ENCODE results near the gene FAM161B. TPM values are rescaled to one million over a fixed set of nuclear protein-coding genes. Genes with fewer than 3 reads are reported as not detected.

The FAM161B gene
- total and polyA plus RNA-seq, 10 donors: 1.8 to 4.6 (median 3.0) TPM

DNA sequence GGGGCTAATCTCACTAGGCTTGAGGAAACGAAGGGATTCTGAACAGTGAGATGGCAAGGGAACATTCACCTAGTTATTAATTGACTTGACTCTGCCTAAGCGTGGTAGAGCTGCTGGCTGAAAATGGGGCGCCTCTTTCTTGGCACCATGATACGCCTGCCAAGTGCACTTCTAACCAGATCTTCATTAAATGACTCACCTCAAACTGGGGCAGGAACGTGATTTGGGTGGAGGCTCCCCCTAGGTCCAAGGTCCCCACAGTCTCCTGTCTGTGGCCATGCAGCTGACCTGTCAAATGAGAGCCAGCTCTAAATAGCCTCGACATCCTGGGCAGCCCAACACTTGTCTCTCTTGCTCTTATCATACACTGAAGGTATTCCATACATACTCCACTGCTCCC is 26.2 kb upstream of the FAM161B start:
- H3K4me1 ChIP-seq: no peaks in the 10 kb centered on the region
- TF ChIP-seq POLR2A (IDR thresholded peaks at IDR 0.05) (no peak), POLR2AphosphoS5 (IDR thresholded peaks at IDR 0.05) (no peak), CTCF (IDR thresholded peaks at IDR 0.05 in 8 of 11, conservative IDR thresholded peaks at IDR 0.05 in 3 of 11) (no peak)
- H3K36me3 ChIP-seq: peaks cover 0 to 71% (median 16%) of the 10 kb centered on the region in 6 donors
- 80 to 94% (median 84%) methylated on average over 6 of the region's 6 CpGs for WGBS, 5 donors
- no peak overlapping the region for H3K4me3 ChIP-seq
- intact Hi-C loops (cut with DNase I; ENCODE audit: low total_unique reads): no loop called here
- DNase-seq: no peak
- H3K27ac ChIP-seq: no peak overlapping the region
- no peaks in the 10 kb centered on the region for H3K27me3 ChIP-seq (replicated peaks in 1 of 7)
- H3K9me3 ChIP-seq: no peaks in the 10 kb centered on the region

GRCh38 chr14:73973497-73973896 is 23.6 kb upstream of the FAM161B start:
- no peaks in the 10 kb centered on the region for H3K4me1 ChIP-seq
- TF ChIP-seq POLR2A (IDR thresholded peaks at IDR 0.05): no peak
- no peak for TF ChIP-seq CTCF (IDR thresholded peaks at IDR 0.05 in 8 of 11, conservative IDR thresholded peaks at IDR 0.05 in 3 of 11)
- TF ChIP-seq POLR2AphosphoS5 (IDR thresholded peaks at IDR 0.05): no peak
- no peak overlapping the region for H3K4me3 ChIP-seq
- peaks cover 0 to 93% (median 21%) of the 10 kb centered on the region in 6 donors for H3K36me3 ChIP-seq
- no peaks in the 10 kb centered on the region for H3K9me3 ChIP-seq
- no peak for DNase-seq
- intact Hi-C loops (cut with DNase I; ENCODE audit: low total_unique reads): no loop called here
- no peaks in the 10 kb centered on the region for H3K27me3 ChIP-seq (replicated peaks in 1 of 7)
- 71 to 93% (median 80%) methylated on average over 2 of the region's 2 CpGs for WGBS, 5 donors
- H3K27ac ChIP-seq: no peak overlapping the region

- peaks cover 0 to 98% (median 25%) of the 10 kb centered on the region in 6 donors for H3K36me3 ChIP-seq
- intact Hi-C loops (cut with DNase I; ENCODE audit: low total_unique reads): no loop called here
- no peak overlapping the region for H3K27ac ChIP-seq
- no peaks in the 10 kb centered on the region for H3K27me3 ChIP-seq (replicated peaks in 1 of 7)
- H3K4me3 ChIP-seq: no peak overlapping the region
- H3K9me3 ChIP-seq: no peaks in the 10 kb centered on the region
- TF ChIP-seq POLR2A (IDR thresholded peaks at IDR 0.05) (no peak), POLR2AphosphoS5 (IDR thresholded peaks at IDR 0.05) (no peak), CTCF (IDR thresholded peaks at IDR 0.05 in 8 of 11, conservative IDR thresholded peaks at IDR 0.05 in 3 of 11) (no peak)
- no peak for DNase-seq
- no peaks in the 10 kb centered on the region for H3K4me1 ChIP-seq
- 67 to 97% (median 91%) methylated on average over 2 of the region's 2 CpGs for WGBS, 5 donors
These were observed 19.0 kb upstream of the FAM161B start for GRCh38 chr14:73968885-73969284.

GRCh38 chr14:73965216-73965615 is 15.3 kb upstream of the FAM161B start:
- TF ChIP-seq POLR2A (IDR thresholded peaks at IDR 0.05): no peak
- TF ChIP-seq CTCF (IDR thresholded peaks at IDR 0.05 in 8 of 11, conservative IDR thresholded peaks at IDR 0.05 in 3 of 11): no peak
- no peak for TF ChIP-seq POLR2AphosphoS5 (IDR thresholded peaks at IDR 0.05)
- H3K36me3 ChIP-seq: peaks cover 0 to 98% (median 55%) of the 10 kb centered on the region in 6 donors
- H3K27me3 ChIP-seq (replicated peaks in 1 of 7): no peaks in the 10 kb centered on the region
- H3K9me3 ChIP-seq: no peaks in the 10 kb centered on the region
- DNase-seq: no peak
- H3K4me1 ChIP-seq: no peaks in the 10 kb centered on the region
- H3K27ac ChIP-seq: no peak overlapping the region
- intact Hi-C loops (cut with DNase I; ENCODE audit: low total_unique reads): no loop called here
- WGBS, 5 donors: 90 to 95% (median 95%) methylated on average over 4 of the region's 4 CpGs
- no peak overlapping the region for H3K4me3 ChIP-seq
